Cerebellar nuclear complex (tissue), 1 donor: ENCODE measurements around the gene CLMN.

Source experiments
- DNase-seq, 2 experiments: peaks; one replicate each; lab custom pipeline; 2025; lab: John Stamatoyannopoulos, UW

The CLMN gene

DNA sequence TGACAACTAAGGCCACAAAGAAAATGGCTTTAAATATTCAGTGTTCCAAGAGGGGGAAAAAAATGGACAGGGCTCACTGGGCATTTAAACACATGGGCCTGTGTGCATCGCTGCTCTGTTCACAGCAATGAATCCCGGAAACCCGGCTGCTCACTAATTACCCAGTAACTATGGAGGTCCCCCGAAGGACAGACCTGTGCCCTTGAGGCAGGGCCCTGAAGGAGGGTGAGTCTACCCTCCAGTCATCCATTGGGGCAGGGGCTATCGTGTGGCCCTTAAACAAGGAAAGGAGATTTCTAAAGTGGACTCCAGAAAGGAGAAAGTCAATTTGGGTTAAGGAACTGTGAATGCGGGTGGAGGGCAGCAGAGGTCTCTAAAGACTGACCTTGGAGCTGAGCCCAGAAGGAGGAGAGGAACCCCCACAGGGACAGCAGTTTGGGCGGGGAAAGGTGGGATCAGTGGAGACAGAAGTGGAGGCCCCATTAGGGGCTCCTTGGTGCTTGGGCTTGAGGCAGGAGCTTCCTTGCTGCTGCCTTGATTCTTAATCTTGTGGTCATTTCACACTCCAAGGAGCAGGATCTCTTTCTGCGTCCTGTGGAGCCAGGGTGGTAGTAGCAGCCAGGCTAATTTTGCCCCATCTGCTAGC lies 1.4 kb upstream of the CLMN start:
- DNase-seq = no peak

DNA sequence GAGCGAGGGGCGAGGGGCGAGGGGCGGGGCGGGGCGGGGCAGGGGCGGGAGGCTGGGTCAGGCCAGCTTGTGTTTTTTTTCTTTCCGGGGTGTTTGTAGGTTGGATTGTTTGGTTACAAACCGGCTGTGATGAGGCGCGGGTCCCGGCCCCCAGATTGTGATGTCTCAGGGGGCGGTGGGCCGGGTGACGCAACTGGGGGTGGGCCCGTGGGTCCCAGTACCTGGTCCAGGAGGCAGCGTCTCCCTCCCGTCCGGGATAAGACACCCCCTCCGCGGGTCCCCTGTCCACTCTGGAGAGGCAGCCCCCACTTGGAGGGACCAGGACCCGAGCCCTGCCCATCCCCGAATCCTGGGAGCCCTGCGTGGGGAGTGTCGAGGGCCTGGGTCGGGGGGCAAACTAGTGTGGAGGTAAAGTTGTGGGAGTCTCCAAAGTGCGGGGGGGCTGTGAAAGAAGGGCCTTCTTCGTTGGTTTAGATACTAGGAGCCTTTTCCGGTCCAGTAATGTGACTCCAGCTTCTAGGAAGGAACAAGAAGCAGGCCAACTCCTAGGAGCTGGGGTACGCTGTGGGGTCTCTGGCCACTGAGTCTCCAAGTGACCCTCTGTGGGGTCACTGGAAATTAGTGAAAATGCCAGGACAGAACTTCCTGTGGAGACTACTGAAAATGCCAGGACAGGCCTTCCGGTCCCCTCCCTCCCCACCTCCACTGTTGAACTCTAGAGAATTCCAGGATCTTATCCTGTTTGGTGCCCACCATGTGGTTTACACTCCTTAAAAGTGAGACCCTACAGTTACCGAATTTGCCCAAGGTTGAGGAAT lies 579 bp upstream of the CLMN start:
- no peak for DNase-seq

- DNase-seq = no peak
Measured at GRCh38 chr14:95318399-95319311, 1.1 kb downstream of the CLMN start.

DNA sequence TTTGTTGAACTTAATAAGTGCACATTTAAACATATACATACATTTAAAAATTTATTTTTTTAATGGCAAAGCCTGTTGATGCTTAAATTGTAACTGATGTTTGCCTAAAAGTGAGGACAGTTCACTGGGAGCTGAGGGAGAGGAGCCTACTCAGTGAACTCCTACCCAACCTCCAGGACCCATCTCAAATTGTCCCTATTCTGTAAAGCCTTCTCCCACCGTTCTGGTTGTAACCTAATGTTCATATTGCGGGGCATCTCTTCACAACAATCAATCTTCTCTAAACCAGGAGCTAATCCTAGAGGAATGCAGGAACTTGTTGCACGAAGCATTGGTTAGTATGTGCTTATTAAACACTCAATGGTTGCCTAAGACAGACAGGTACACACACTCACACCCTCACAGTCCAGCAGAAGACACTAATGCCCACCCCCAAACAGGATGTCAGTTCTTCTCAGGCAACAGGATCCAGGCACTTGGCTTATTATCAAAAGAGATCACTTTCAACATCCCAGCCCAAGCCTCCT lies 1.8 kb downstream of the CLMN start:
- DNase-seq = no peak

DNA sequence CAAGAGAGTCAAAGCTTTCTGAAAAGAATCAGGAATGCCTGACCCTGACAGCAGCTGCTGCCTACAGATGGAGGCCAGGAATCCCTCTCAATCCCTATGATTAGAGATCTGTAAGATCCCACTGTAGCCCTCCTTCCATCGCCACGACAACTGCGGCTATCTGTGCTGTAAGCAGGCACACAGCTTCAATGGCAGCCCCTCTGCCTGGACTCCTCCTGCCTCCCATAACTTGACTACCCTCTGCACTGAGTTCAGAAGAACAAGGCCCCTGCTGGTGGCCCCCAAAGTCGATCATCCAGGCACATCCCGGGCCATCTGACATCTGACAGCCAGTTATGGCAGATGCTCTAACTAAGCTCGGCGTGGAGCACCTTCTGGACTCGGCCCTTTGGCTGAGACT lies 2.9 kb downstream of the CLMN start:
- no peak for DNase-seq

DNA sequence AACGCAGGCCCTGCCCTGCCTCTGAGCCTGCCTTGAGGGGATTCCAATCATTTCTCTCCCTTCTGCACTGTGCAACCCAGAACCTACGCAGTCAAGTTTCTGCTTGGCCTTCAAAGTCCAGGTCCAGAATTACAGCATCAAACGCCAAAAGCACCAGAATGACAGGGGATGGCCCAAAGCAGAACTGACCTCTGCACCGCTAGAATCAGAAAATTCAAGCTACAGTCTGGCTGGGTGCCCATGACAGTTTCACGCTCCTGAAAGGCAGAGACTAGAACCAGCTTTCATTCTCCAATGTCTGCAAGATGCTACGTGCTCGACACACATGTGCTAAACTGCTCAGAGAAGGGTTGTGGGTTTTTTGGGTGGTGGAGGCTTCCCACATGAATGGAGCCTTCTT lies 4.1 kb downstream of the CLMN start:
- no peak for DNase-seq

GRCh38 chr14:95315156-95315555 lies 4.6 kb downstream of the CLMN start:
- no peak for DNase-seq

DNA sequence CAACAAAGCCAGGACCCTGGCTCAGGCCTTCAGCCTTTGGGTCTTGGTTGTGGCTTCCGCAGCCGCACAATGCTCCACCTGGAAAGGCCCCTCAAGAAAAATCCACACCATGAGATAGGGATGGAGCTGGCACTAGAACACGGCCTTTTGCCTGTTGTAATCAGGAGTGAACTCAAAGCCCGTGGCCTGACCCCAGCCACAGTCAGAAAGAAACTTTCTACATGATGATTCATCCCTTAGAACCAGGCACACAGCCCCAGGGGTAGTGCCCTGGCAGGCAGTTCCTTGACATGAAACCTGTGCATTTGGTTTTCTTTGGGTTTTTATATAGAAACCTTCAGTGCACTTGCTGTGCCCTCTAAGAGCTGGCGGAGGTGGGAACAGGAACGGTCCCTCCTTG lies 5.1 kb downstream of the CLMN start:
- no peak for DNase-seq

GRCh38 chr14:95313707-95314106 lies 6.0 kb downstream of the CLMN start:
- no peak for DNase-seq

GRCh38 chr14:95313190-95313589 lies 6.5 kb downstream of the CLMN start:
- DNase-seq = no peak

GRCh38 chr14:95312311-95312710 lies 7.4 kb downstream of the CLMN start:
- DNase-seq = no peak

DNA sequence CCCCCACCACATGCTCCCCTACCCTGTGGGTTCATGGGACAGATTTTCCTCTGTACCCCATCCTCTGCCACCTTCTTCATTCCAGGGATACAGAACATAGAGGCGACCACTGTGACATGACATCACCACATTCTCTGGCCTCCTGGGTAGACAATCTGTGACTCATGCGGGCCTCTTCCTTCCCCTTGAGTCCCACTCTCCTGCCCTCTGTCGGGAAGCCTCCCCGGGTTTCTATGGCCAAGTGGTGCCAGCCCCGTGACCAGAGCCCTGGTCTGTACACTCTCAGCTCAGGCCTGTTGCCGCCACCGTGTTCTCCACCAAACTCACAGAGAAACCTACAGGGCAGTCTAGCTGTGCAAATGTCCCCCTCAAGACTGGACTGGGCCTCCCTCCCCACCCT lies 8.0 kb downstream of the CLMN start:
- no peak for DNase-seq

DNA sequence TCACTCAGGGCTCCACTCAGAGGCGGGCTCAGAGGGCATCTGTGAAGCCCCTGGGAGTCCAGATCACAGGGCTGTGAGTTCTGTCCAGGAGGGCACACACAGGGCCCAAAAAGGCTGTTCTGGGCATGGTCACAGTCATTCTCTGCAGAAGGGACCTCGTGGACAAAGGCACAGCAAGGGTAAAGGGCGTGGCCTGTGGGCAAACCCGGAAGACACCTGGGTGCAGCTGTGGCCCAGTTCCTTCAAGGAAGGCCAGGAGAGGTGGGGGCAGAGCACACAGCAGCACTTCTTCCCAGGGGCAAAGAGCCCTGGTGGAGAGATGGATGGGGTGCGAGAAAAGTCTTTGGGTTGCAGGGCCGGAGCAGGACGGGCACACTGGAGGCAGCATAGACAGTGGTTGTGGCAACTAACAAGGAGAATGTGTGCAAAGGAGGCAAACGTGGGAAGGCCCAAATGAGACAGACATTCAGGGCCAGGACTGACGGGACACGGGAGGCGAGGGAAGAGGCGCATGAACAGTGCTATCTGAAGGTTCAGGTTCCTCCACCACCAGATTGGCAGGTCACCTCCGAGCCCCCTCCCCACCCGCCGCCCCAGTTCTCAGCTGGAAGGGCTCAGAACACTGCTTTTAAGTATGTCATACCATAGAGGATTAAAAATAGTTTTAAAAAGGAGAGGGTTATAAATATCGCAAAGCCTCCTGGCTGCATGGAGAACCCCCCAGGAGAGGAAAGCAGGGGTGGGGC lies 8.9 kb downstream of the CLMN start:
- no peak for DNase-seq

- no peak for DNase-seq
Measured at GRCh38 chr14:95309261-95310051, 10.3 kb downstream of the CLMN start.

GRCh38 chr14:95308073-95308472 lies 11.6 kb downstream of the CLMN start:
- no peak for DNase-seq

DNA sequence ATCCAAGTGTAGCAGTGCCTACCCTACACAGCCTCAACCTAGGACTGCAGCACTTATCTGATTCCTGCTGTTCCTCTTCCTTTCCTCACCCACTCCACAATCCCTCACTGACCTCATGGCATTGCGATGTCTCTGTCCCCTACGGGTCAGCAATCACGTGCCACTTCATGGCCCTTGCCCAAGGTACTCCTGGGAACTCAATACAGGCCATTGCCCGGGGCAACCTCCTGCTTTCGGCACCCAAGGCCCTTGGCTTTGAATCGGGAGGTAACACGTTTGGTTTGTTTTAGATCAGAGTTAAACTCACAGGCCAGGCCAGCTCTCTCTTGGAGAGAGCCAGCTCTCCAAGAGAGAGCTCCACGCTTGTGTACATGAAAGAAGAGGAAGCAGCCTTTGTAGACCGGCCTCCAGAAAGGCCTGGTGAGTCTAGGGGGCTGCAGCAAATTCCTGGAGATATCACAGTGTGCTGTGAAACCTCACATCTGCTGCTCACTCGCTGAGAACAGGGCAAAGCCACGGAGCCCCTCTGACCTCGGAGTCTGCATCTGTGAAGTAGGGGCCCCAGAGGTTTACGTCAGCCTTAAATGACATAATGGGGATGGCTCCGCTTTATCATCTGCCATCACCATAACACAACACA lies 12.2 kb downstream of the CLMN start:
- DNase-seq = no peak

DNA sequence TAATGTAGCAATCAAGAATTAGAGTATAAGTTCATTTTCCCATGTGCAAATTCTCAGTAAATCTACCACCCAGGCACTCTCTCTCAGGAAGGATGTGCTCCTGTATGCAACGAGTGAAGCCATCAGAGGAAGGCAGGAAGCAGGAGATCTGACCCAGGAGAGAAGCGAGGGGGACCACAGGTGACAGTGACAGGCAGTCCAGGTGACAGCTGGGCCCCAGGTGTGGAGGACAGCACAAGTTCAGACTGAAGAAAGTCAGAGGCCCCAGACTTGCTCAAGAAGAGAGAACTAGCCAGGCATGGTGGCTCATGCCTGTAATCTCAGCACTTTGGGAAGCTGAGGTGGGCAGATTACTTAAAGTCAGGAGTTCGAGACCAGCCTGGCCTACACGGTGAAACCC lies 13.8 kb downstream of the CLMN start:
- DNase-seq = no peak

- no peak for DNase-seq
Measured at GRCh38 chr14:95305145-95305544, 14.6 kb downstream of the CLMN start.

- DNase-seq = no peak
Measured at GRCh38 chr14:95304342-95304741, 15.4 kb downstream of the CLMN start.

DNA sequence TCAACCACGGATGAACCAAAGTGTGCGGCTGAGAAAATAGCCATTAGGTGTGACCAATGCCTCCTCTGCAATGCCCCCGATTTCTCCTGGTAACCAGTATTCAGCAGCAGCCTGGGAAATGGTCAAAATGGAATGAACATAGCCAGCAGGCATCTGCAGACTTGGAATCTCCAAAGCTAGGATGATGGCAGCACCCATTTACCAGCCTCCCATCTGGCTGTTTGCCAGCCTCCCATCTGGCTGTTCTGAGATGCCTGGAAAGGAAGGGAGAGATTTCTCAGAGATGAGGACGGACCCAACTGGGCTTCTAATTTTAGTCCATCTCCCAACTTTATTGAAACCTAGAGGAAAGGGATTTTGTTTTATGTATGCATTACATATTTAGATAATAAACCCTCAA lies 16.2 kb downstream of the CLMN start:
- DNase-seq = no peak
